ENCODE measurements around the gene SLCO4C1.

Gene SLCO4C1

GRCh38 chr5:102271759-102272158 is 24.3 kb downstream of the SLCO4C1 start:
- H3K4me1 ChIP-seq (ENCODE audit: control insufficient read depth, insufficient read depth, low read length) = no peaks in the 10 kb centered on the region
- no peaks in the 10 kb centered on the region for H3K27me3 ChIP-seq (ENCODE audit: control insufficient read depth, insufficient read depth, low read length)

DNA sequence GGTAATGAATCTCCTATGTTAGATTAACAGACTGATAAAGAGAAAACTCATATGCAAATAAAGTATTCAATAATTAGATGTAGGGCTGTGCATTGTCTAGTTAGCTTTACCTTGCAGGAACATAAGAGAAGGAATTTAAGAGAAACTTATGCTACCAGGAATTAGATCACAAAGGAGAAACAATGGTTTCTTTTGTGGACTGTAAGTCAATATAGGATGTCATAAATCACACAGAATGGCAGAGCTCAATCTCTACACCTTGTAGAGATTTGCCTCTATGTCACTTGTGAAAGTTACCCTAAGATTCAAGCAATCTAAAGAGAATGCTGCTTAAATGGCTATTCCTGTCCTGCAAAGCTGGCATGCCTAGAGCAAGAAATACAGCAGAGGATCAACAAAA is 26.0 kb downstream of the SLCO4C1 start:
- Histone ChIP-seq H3K27me3 (ENCODE audit: control insufficient read depth, insufficient read depth, low read length) (no peaks in the 10 kb centered on the region), H3K4me1 (ENCODE audit: control insufficient read depth, insufficient read depth, low read length) (no peaks in the 10 kb centered on the region), H3K36me3 (ENCODE audit: control insufficient read depth, insufficient read depth, low read length) (no peaks in the 10 kb centered on the region), H3K27ac (ENCODE audit: low read length) (no peak overlapping the region), H3K4me3 (ENCODE audit: low read length) (no peak overlapping the region), H3K9me3 (ENCODE audit: control insufficient read depth, insufficient read depth, low read length) (no peaks in the 10 kb centered on the region)
- no peak for DNase-seq (ENCODE audit: low read depth, low spot score)

More at GRCh38 chr5:102271759-102272158, 24.3 kb downstream of the SLCO4C1 start:
- DNase-seq (ENCODE audit: low read depth, low spot score) = no peak
- no peaks in the 10 kb centered on the region for H3K9me3 ChIP-seq (ENCODE audit: control insufficient read depth, insufficient read depth, low read length)
- H3K4me3 ChIP-seq (ENCODE audit: low read length) = no peak overlapping the region
- H3K27ac ChIP-seq (ENCODE audit: low read length) = no peak overlapping the region
- WGBS (ENCODE audit: insufficient coverage, insufficient read length) = no CpG with 5 or more reads among the region's 3 CpGs
- no peaks in the 10 kb centered on the region for H3K36me3 ChIP-seq (ENCODE audit: control insufficient read depth, insufficient read depth, low read length)

- H3K9me3 ChIP-seq (ENCODE audit: control insufficient read depth, insufficient read depth, low read length) = no peaks in the 10 kb centered on the region
- H3K4me3 ChIP-seq (ENCODE audit: low read length) = no peak overlapping the region
- H3K27ac ChIP-seq (ENCODE audit: low read length) = no peak overlapping the region
- no peak for DNase-seq (ENCODE audit: low read depth, low spot score)
- 100% methylated on average over 1 of the region's 2 CpGs for WGBS (ENCODE audit: insufficient coverage, insufficient read length)
- H3K27me3 ChIP-seq (ENCODE audit: control insufficient read depth, insufficient read depth, low read length) = no peaks in the 10 kb centered on the region
- H3K4me1 ChIP-seq (ENCODE audit: control insufficient read depth, insufficient read depth, low read length) = no peaks in the 10 kb centered on the region
- no peaks in the 10 kb centered on the region for H3K36me3 ChIP-seq (ENCODE audit: control insufficient read depth, insufficient read depth, low read length)
These were observed 33.4 kb downstream of the SLCO4C1 start for GRCh38 chr5:102262688-102263087.

DNA sequence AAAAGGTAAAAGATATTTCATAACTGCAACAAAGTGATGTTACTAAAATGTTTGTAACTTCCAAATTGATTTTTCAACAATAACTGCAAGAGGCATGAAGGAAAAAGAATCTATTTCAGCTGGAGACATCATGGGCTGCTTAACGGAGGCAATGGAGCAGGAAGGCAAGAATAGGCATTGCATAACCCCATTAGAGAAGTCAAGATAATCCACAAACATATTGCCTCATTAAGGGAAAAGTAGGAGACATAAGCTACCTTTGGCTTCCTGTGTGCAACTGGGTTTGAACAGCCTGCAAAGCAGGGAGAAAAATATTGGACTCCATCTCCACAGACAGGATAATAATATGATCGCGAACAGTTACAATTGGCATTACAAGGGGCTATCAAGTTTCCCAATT is 46.7 kb downstream of the SLCO4C1 start:
- Histone ChIP-seq H3K4me3 (ENCODE audit: low read length) (no peak overlapping the region), H3K36me3 (ENCODE audit: control insufficient read depth, insufficient read depth, low read length) (no peaks in the 10 kb centered on the region), H3K27ac (ENCODE audit: low read length) (no peak overlapping the region), H3K4me1 (ENCODE audit: control insufficient read depth, insufficient read depth, low read length) (no peaks in the 10 kb centered on the region), H3K9me3 (ENCODE audit: control insufficient read depth, insufficient read depth, low read length) (no peaks in the 10 kb centered on the region), H3K27me3 (ENCODE audit: control insufficient read depth, insufficient read depth, low read length) (no peaks in the 10 kb centered on the region)
- DNase-seq (ENCODE audit: low read depth, low spot score) = no peak
- WGBS (ENCODE audit: insufficient coverage, insufficient read length) = no CpG with 5 or more reads among the region's 3 CpGs

DNA sequence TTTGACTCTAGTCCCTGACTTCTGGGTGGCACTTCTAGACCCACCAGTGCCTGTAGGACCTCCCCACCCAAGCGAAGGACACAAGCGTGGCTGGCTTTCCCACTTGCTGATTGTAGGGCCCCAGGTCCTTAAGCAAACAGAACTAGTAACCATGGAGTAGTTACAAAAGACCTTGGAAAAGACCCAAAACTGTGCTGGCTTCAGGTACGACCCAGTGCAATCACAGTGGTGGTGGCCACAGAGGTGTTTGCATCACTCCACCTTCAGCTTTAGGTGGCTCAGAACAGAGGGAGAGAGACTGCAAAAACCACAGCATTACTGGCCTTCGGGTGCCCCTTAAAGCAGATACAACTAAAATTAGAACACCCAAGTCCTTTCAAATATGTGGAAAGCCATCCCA is 52.9 kb downstream of the SLCO4C1 start:
- Histone ChIP-seq H3K27ac (ENCODE audit: low read length) (no peak overlapping the region), H3K9me3 (ENCODE audit: control insufficient read depth, insufficient read depth, low read length) (no peaks in the 10 kb centered on the region), H3K36me3 (ENCODE audit: control insufficient read depth, insufficient read depth, low read length) (no peaks in the 10 kb centered on the region), H3K4me1 (ENCODE audit: control insufficient read depth, insufficient read depth, low read length) (no peaks in the 10 kb centered on the region), H3K27me3 (ENCODE audit: control insufficient read depth, insufficient read depth, low read length) (no peaks in the 10 kb centered on the region), H3K4me3 (ENCODE audit: low read length) (no peak overlapping the region)
- WGBS (ENCODE audit: insufficient coverage, insufficient read length) = no CpG with 5 or more reads among the region's 4 CpGs
- no peak for DNase-seq (ENCODE audit: low read depth, low spot score)

DNA sequence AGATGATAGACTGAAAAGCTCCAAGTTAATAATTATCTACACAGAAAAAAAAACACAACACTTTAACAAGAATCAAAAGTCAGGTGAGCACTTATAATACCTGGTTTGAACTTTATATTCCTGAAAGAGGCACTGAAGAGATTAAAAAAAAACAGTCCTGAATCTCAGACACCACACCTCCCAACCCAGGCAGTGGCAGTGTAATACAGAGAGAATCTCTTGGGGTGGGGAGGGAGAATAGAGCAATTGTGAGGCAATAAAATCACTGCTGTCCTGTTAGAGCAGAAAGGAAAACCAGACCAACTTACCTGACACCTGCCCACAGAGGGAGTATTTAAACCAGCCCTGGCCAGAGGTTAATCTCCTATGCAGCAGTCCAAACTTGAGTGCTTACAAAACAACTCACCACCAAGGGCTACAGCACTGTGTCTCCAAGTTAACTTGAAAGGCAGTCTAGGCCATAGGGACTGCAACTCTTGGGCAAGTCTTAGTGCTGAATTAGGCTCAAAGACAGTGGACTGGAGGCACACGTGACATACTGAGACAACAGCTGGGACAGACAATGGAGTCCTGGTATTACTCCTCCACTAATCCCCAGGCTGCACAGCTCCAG is 54.2 kb downstream of the SLCO4C1 start:
- no peak for DNase-seq (ENCODE audit: low read depth, low spot score)
- no peaks in the 10 kb centered on the region for H3K9me3 ChIP-seq (ENCODE audit: control insufficient read depth, insufficient read depth, low read length)
- WGBS (ENCODE audit: insufficient coverage, insufficient read length) = no CpG with 5 or more reads among the region's 1 CpG
- no peaks in the 10 kb centered on the region for H3K36me3 ChIP-seq (ENCODE audit: control insufficient read depth, insufficient read depth, low read length)
- H3K27ac ChIP-seq (ENCODE audit: low read length) = no peak overlapping the region
- no peak overlapping the region for H3K4me3 ChIP-seq (ENCODE audit: low read length)
- no peaks in the 10 kb centered on the region for H3K4me1 ChIP-seq (ENCODE audit: control insufficient read depth, insufficient read depth, low read length)
- no peaks in the 10 kb centered on the region for H3K27me3 ChIP-seq (ENCODE audit: control insufficient read depth, insufficient read depth, low read length)

DNA sequence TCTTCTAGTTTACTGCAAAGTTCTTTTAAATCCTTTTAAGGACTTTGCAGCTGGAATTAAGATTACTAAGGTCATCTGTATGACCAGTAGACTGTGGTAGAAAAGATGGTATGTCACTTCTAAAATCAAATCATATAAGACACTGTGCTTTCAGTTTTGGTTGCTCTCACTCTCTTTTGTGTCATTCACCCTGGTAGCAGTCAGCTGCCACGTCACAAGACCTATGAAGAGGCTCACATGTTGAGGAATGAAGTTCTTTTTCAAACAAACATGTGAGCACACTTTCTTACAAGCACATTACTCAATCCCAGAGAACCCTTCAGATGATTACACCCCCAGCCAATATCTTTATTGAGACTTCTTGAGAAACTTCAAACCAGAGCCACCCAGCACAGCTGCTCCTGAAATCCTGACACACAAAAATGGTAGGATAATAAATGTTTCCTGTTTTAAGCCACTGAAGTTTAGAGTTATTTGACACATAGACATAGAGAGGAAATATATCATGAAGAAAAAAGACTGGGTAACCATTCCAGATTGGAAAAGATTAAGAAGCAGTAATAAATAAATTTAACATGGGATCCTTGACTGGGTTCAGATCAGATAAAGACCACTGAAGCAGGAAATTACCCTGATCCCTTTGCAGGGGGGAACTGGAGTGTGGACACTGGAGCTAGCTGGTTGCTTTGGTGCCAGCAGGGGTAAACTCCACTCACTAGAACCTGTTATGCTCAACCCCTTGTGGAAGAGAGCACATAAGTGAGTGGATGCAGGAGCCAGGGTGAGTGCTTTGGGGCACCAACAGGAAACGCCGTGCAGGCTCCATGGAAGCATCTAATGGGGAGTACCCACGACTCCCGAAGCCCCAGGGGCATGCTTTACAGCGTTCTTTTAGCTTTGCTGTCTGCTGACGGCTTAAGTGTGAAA is 64.1 kb downstream of the SLCO4C1 start:
- Histone ChIP-seq H3K4me3 (ENCODE audit: low read length) (no peak overlapping the region), H3K27ac (ENCODE audit: low read length) (no peak overlapping the region), H3K9me3 (ENCODE audit: control insufficient read depth, insufficient read depth, low read length) (no peaks in the 10 kb centered on the region), H3K27me3 (ENCODE audit: control insufficient read depth, insufficient read depth, low read length) (no peaks in the 10 kb centered on the region), H3K36me3 (ENCODE audit: control insufficient read depth, insufficient read depth, low read length) (no peaks in the 10 kb centered on the region), H3K4me1 (ENCODE audit: control insufficient read depth, insufficient read depth, low read length) (no peaks in the 10 kb centered on the region)
- WGBS (ENCODE audit: insufficient coverage, insufficient read length) = no CpG with 5 or more reads among the region's 7 CpGs
- no peak for DNase-seq (ENCODE audit: low read depth, low spot score)

DNA sequence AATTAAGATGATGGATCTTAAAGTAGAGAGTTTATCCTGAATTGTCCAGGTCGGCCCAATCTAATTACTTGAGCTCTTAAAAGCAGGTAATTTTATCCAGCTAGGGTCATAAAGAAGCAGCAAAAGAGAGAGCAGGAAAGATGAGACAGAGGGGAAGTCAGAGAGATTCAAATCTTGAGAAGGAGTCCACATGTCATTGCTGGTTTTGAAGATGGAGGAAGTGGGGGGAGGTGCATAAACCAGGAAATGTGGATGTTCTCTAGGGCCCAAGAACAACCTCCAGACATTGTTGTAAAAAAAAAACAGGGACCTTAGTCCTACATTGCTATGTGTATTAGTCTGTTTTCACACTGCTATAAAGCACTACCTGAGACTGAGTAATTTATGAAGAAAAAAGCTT is 66.4 kb downstream of the SLCO4C1 start:
- H3K9me3 ChIP-seq (ENCODE audit: control insufficient read depth, insufficient read depth, low read length) = no peaks in the 10 kb centered on the region
- no peak overlapping the region for H3K27ac ChIP-seq (ENCODE audit: low read length)
- no CpG with 5 or more reads among the region's 1 CpG for WGBS (ENCODE audit: insufficient coverage, insufficient read length)
- H3K36me3 ChIP-seq (ENCODE audit: control insufficient read depth, insufficient read depth, low read length) = no peaks in the 10 kb centered on the region
- H3K4me1 ChIP-seq (ENCODE audit: control insufficient read depth, insufficient read depth, low read length) = no peaks in the 10 kb centered on the region
- no peaks in the 10 kb centered on the region for H3K27me3 ChIP-seq (ENCODE audit: control insufficient read depth, insufficient read depth, low read length)
- H3K4me3 ChIP-seq (ENCODE audit: low read length) = no peak overlapping the region
- no peak for DNase-seq (ENCODE audit: low read depth, low spot score)

DNA sequence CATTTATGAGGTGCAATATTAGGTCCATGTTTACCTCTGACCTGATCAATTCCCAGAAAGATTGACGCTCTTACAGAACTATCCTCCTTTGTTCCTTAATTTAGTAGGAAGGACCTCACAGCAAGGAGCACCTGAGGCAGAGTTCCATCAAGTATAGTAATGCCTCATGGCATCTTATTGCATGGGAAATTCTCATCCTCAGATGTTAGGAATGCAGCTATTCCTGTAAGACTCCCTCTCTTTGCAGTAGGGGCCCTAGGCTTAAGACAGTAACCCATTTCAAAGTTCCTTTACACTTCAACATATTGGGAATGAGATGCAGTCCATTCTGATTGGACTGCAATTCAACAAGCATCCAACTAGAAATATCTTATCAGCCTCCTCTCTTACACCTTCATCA is 69.8 kb downstream of the SLCO4C1 start:
- H3K4me1 ChIP-seq (ENCODE audit: control insufficient read depth, insufficient read depth, low read length) = no peaks in the 10 kb centered on the region
- H3K9me3 ChIP-seq (ENCODE audit: control insufficient read depth, insufficient read depth, low read length) = no peaks in the 10 kb centered on the region
- no peak overlapping the region for H3K4me3 ChIP-seq (ENCODE audit: low read length)
- WGBS (ENCODE audit: insufficient coverage, insufficient read length) = no CpG with 5 or more reads among the region's 1 CpG
- no peak for DNase-seq (ENCODE audit: low read depth, low spot score)
- no peaks in the 10 kb centered on the region for H3K27me3 ChIP-seq (ENCODE audit: control insufficient read depth, insufficient read depth, low read length)
- H3K27ac ChIP-seq (ENCODE audit: low read length) = no peak overlapping the region
- no peaks in the 10 kb centered on the region for H3K36me3 ChIP-seq (ENCODE audit: control insufficient read depth, insufficient read depth, low read length)

GRCh38 chr5:102223542-102224477 is 72.3 kb downstream of the SLCO4C1 start:
- Histone ChIP-seq H3K4me1 (ENCODE audit: control insufficient read depth, insufficient read depth, low read length) (no peaks in the 10 kb centered on the region), H3K36me3 (ENCODE audit: control insufficient read depth, insufficient read depth, low read length) (no peaks in the 10 kb centered on the region), H3K9me3 (ENCODE audit: control insufficient read depth, insufficient read depth, low read length) (no peaks in the 10 kb centered on the region), H3K4me3 (ENCODE audit: low read length) (no peak overlapping the region), H3K27me3 (ENCODE audit: control insufficient read depth, insufficient read depth, low read length) (no peaks in the 10 kb centered on the region), H3K27ac (ENCODE audit: low read length) (no peak overlapping the region)
- no CpG with 5 or more reads among the region's 6 CpGs for WGBS (ENCODE audit: insufficient coverage, insufficient read length)
- no peak for DNase-seq (ENCODE audit: low read depth, low spot score)

Measured in iPS DF 6.9 (cell line).